ENCODE data around the gene PRKG1.

DNA sequence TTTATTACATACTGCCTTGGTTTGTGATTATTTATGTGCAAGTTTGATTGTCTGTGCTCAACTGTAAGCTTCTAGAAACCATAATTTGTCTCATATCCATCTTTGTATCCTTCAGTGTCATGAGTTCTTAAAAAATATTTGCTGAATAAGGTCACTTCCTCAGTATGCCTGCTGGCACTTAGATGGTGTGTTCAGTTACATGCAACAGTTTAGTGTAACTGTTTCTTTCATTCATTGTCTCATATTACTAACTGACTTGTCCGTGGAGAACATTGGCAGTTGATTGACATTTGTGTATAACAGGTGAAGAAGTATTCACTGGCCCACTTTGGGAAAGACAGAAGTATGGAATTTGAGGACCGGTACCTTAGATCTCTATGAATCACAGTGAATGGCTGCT is 236.9 kb downstream of the PRKG1 start:
- TF ChIP-seq EZH2 (IDR thresholded peaks at IDR 0.05; ENCODE audit: insufficient read depth, poor library complexity, severe bottlenecking) = no peak
- TF ChIP-seq EZH2phosphoT487 (IDR thresholded peaks at IDR 0.05; ENCODE audit: insufficient read depth, low read depth) = no peak

Measured in GM23248 (cell line).